ENCODE data around the gene AKT1S1. TPM values are rescaled to one million over a fixed set of nuclear protein-coding genes. Genes with fewer than 3 reads are reported as not detected.

Gene AKT1S1
- total and polyA plus RNA-seq, 2 of the 13 experiments (the other 11 are each of a cell fraction or from before 2014, with no cell fraction given) = 13.5 to 27.8 TPM

- TF ChIP-seq MYNN (CRISPR knock-in tag; IDR thresholded peaks at IDR 0.05; ENCODE audit: low read depth) = no peak
- peak; percentile 40; the same call in 1 of the 2 replicates for TF ChIP-seq FOXC1 (CRISPR knock-in tag; IDR thresholded peaks at IDR 0.05; ENCODE audit: borderline replicate concordance)
- TF ChIP-seq, protein P1, sequence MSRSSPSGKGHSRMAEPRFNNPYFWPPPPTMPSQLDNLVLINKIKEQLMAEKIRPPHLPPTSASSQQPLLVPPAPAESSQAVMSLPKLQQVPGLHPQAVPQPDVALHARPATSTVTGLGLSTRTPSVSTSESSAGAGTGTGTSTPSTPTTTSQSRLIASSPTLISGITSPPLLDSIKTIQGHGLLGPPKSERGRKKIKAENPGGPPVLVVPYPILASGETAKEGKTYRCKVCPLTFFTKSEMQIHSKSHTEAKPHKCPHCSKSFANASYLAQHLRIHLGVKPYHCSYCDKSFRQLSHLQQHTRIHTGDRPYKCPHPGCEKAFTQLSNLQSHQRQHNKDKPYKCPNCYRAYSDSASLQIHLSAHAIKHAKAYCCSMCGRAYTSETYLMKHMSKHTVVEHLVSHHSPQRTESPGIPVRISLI (CRISPR knock-in tag; IDR thresholded peaks at IDR 0.05; ENCODE audit: borderline replicate concordance) = no peak
- TF ChIP-seq ZNF30 (CRISPR knock-in tag; IDR thresholded peaks at IDR 0.05) = no peak
- no peak for TF ChIP-seq ZNF550 (CRISPR knock-in tag; IDR thresholded peaks at IDR 0.05; ENCODE audit: borderline replicate concordance)
- no peak for TF ChIP-seq ZNF549 (CRISPR knock-in tag; IDR thresholded peaks at IDR 0.05)
- no peak for TF ChIP-seq TBL1XR1 (IDR thresholded peaks at IDR 0.05; ENCODE audit: borderline replicate concordance, low read length, partially characterized antibody)
- TF ChIP-seq TIGD3 (CRISPR knock-in tag; IDR thresholded peaks at IDR 0.05; ENCODE audit: borderline replicate concordance) = no peak
- no peak for TF ChIP-seq RBM22 (optimal IDR thresholded peaks at IDR 0.05; ENCODE audit: low read length)
- TF ChIP-seq FUBP1 (CRISPR knock-in tag; IDR thresholded peaks at IDR 0.05; ENCODE audit: borderline replicate concordance) = no peak
- no peak for TF ChIP-seq DPF2 (CRISPR knock-in tag; IDR thresholded peaks at IDR 0.05; ENCODE audit: borderline replicate concordance, low read depth)
- TF ChIP-seq ZNF558 (CRISPR knock-in tag; IDR thresholded peaks at IDR 0.05; ENCODE audit: borderline replicate concordance) = no peak
- TF ChIP-seq ZNF547 (CRISPR knock-in tag; IDR thresholded peaks at IDR 0.05) = peak; percentile 62; the same call in 1 of the 2 replicates
- TF ChIP-seq NR3C1 (CRISPR knock-in tag; IDR thresholded peaks at IDR 0.05) = no peak
- no peak for TF ChIP-seq KLF13 (CRISPR knock-in tag; IDR thresholded peaks at IDR 0.05)
- peak; percentile 100 for TF ChIP-seq FOXK2 (IDR thresholded peaks at IDR 0.05)
- TF ChIP-seq FOXO4 (CRISPR knock-in tag; conservative IDR thresholded peaks at IDR 0.05) = no peak
- TF ChIP-seq, protein P2, sequence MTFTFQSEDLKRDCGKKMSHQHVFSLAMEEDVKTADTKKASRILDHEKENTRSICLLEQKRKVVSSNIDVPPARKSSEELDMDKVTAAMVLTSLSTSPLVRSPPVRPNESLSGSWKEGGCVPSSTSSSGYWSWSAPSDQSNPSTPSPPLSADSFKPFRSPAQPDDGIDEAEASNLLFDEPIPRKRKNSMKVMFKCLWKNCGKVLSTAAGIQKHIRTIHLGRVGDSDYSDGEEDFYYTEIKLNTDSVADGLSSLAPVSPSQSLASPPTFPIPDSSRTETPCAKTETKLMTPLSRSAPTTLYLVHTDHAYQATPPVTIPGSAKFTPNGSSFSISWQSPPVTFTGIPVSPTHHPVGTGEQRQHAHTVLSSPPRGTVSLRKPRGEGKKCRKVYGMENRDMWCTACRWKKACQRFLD (CRISPR knock-in tag; IDR thresholded peaks at IDR 0.05; ENCODE audit: borderline replicate concordance) = no peak
- no peak for TF ChIP-seq EZH2 (conservative IDR thresholded peaks at IDR 0.05; ENCODE audit: low read depth, low read length)
Measured at GRCh38 chr19:49877020-49877878, at the start of gene AKT1S1, which contains the start of gene TBC1D17 (continued).
